SIG-M5 (cell line): Measurements from ENCODE around the gene PRSS57.

Experiments
- DNase-seq: peaks from one replicate; lab custom pipeline; 2025; lab: John Stamatoyannopoulos, UW

PRSS57 gene

GRCh38 chr19:652467-653389 is 42.5 kb downstream of the PRSS57 start:
- DNase-seq, result no peak

- no peak for DNase-seq
These were observed 43.3 kb downstream of the PRSS57 start for GRCh38 chr19:651991-652390.

GRCh38 chr19:651114-651818 is 44.0 kb downstream of the PRSS57 start:
- no peak for DNase-seq

DNA sequence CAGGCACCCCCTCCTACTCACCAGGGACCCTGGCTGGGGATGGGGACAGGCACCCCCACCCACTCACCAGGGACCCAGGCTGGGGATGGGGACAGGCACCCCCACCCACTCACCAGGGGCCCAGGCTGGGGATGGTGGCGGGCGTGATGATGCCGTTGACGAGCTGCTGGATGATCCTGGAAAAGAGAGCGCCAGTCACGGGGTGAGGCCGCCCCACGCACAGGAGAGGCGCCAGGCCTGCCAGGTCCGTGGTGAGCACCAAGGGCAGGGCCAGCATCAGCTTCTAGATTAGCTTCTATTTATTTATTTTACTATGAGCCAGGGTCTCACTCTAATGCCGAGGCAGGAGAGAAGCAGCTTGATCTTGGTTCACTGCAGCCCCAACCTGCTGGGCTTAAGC is 45.1 kb downstream of the PRSS57 start:
- DNase-seq, result no peak

DNA sequence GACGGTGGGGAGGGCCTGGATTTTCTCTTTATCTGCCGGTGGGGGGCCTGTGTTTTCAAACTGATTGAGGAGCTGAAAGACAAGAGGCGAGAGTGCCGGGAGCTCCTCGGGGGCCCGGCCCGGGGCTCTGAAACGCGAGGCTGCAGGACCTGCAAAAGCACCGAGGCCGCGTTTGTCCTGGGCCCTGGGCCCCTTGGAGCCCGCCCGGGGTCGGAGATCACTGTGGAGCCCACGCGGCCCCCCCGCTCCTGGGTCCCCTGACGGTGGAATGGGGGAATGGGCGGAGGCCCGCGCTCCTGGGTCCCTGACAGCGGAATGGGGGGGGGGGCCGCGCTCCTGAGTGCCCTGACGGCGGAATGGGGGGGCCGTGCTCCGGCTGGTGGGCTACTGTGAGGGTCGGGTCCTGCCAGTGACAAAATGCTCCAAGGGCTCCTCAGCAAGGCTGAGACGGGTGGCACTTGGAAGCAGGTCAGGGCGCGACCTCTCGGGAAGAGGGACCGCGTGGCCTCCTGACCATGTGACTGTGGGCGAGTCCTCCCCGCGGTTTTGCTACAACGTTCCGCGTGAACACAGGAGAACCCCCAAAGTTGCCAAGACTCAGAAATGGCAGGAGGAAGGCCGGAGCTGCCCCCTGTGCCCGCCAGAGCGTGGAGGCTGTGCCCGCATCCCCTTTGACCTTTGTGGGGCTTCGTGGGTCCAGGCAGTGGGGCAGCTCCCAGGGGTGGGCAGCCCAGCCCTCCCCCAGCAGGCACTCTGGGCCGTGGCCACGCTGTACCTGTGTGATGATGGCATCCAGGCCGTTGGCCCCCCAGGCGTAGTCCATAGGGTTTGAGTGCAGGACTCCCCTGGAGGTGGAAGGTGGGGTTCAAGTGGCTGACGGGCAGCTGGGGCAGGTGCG is 46.1 kb downstream of the PRSS57 start:
- DNase-seq, result no peak

GRCh38 chr19:648305-648704 is 46.9 kb downstream of the PRSS57 start:
- DNase-seq, result no peak

GRCh38 chr19:647566-648284 is 47.5 kb downstream of the PRSS57 start:
- DNase-seq, result no peak

DNA sequence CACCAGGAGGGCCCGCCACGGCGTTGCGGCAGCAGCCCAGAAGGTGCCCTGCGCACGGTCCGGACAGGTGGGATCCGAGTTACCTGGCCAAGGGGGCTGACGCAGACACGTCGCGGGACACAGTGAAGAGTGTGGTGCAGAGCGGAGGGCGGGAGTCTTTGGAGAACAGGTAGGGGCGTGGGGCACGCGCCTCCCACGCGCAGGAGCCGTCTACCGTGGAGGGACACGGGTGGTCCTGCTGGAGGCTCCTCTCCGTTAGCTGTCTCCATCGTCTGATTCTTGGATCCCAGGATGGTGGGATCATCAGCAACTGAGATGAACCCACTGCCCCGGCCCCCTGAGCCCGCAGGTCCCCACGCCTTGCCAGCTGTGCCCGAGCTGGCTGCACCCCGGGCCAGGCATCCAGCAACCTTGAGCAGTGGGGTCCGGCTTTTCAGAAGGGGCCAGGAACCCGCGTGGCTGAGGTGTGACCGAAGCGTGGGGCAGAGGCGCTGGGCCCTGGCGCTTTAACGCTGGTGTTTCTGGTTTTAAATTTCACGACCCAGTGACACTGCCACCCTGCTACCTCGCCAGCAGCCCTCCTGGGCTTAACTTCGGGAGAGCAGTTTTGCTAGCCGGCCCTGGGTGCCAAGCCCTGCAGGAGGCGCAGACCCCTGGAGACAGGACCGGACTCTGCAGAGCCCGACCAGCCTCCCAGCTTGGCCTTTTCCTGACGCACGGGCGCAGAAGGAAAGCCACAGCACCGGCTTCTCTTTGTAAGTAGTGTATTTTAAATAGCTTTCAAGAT is 48.3 kb downstream of the PRSS57 start:
- no peak for DNase-seq

GRCh38 chr19:645912-646778 is 49.1 kb downstream of the PRSS57 start:
- no peak for DNase-seq

DNA sequence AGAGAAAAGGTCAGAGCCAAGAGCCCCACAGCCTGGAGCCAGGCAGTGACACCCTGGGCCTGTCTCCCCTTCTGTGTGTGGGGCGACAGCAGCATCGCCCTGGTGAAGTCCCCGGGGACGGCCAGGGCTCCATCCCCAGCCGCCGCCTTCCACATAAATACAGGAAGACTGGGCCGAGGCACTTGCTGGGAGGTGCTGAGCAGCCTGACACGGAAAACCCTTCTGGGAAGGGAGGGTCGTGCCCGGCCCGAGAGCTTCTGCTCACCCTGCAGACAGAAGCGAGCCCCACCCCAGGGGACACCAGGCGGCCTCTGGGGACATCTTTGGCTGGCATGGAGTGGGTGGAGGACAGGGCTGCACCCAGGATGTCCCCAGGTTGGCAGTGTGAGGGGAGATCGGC is 50.5 kb downstream of the PRSS57 start:
- no peak for DNase-seq

DNA sequence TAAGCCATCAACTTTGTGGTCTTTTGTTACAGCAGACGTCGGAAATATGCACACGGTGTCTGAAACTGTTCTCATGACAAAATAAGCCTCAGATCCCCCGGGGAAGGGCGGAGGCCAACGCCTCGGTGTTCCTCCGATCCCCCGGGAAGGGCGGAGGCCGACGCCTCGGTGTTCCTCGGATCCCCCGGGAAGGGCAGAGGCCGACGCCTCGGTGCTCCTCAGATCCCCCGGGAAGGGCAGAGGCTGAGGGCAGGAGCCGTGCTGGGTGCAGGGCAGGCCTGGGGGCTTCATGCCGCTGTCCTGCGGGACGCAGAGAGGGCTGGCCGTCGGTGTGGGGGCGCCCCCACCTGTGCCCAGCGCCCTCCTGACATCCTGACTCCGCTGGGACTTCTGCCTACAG is 50.9 kb downstream of the PRSS57 start:
- DNase-seq, result no peak

DNA sequence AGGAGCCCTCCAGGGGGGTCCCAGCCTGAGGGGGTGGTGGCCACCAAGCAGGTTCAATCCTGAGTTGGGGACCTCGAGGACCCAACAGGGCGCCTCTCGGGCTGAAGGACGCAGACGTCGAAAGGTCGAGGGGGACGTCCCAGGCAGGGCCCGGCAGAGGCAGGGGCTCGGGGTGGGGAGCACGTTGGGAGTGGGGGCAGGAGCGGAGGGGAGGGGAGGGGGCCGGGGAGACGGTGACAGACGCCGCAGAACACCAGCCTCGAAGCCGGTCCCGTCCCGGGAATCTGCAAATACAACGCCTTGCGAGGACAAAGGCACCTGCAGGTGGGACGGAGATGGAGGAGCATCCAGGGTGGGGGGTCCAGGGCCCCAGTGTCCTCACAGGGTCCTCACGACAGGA is 51.5 kb downstream of the PRSS57 start:
- DNase-seq, result no peak

DNA sequence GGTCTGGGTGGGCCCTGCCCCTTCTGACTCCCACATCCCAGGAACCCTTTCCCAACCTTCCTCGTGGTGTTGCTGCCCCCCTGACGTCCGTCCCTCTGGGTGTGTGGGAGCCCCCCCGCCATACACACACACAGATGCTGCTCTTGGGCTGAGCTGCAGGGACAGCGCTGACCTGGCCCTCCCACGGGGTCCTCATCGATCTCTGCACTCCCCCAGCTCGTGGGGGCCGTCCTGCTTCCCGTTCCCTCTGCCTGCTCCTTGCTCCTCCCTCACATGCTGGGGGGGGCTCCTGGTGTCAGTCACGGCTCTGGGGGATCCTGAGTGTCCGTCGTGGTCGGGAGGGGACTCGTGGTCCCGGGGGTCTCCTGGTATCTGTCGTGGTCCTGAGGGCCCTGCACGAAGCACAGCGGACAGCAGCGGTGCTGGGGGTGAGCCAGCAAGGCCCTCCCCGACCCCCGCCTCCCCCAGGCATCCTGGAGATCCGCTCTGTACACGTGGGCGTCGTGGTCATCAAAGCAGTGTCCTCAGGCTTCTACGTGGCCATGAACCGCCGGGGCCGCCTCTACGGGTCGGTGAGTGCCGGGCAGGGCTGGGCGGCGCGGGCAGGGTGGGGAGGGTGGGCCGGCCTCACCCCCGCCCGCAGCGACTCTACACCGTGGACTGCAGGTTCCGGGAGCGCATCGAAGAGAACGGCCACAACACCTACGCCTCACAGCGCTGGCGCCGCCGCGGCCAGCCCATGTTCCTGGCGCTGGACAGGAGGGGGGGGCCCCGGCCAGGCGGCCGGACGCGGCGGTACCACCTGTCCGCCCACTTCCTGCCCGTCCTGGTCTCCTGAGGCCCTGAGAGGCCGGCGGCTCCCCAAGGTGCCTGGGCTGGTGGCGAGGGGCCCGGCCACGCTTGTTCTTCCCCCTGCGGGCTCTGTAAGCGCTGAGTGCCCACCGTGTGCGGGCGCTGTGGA is 52.2 kb downstream of the PRSS57 start:
- DNase-seq, result no peak

DNA sequence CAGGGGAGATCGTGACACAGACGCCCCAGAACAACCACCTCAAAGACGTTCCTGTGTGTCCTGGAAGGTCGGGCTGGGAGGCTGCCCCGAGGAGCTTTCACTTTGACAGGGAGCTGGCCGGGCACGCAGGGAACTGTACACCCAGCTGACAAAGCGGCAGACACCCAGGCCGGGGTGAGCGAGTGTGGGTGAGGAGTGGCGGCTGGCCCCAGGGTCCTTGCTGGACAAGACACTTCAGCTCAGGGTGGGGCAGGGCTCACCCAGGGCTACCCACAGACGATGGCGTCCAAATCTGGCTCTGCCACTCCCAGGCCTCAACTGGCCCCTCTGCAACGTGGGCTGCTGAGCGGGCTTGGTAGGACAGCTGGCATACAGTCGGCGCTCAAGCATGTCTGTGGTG is 53.5 kb downstream of the PRSS57 start:
- DNase-seq, result no peak

DNA sequence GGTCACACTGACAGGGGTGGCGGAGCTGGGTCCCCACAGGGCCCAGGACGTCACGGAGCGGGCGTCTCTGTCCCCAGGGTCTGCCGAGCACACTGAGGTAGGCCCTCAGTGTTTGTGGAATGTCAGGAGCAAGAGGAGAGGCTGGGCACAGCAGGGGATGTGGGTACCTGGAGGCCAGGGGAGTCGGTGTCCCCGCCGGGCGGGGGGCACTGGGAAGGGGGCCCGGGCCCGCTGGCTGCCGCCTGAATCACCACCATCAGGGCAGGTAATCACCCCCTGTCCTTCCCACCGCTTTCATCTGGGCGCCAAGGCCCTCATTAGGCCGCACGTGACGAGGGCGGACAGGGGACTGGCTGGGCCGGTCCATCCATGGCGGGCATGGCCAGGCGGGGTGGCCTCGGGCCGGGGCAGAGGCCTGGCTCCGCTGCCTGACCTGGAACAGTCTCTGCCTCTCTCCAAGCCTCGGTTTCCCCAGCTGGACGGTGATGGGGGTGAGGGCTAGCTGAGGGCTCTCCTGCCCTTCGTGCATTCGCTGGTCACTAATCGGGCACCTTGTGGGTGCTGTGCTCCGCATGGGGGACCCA is 54.6 kb downstream of the PRSS57 start:
- no peak for DNase-seq

DNA sequence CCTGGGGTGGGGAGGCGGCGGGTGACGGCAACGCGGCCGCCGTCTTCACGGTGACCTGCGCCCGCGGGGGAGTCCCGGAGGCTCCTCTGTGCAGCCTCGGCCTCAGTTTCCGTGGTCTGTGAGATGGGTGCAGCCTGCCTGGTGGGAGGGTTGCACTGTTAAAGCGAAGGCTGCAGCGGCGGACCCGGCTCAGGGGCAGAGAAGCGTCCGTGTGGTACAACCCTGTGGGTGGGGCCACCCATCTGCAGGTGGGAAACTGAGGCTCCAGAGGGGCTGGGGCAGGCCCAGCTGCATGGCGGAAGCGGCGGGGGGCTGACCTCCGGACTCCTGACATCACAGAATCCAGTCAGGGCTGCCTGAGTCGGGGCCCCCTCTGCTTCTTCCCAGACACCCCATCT is 55.1 kb downstream of the PRSS57 start:
- no peak for DNase-seq

- DNase-seq, result no peak
These were observed 55.7 kb downstream of the PRSS57 start, which contains the start of gene FGF22 for GRCh38 chr19:639253-640160. TSS of gene FGF22 (plus strand) at chr19:639879. CDS start at chr19:639926, 47 bp downstream.
